Adrenal gland (tissue), 12 donors: ENCODE measurements around the gene ORAI3. TPM values are rescaled to one million over a fixed set of nuclear protein-coding genes. Genes with fewer than 3 reads are reported as not detected.

Experiments used
- DNase-seq, 7 donors: peaks; one replicate each; pipeline ENCODE4 v3.0.0-alpha.2; 2019 to 2020
- H3K27ac ChIP-seq, 5 donors: fragments of 200-600 bp; sonication (generic) in 4 of 5; 1 replicate in 3 of 5; 2 replicates in 2 of 5; pipeline versions ENCODE4 v1.5.1 to v1.8.0; 2016 to 2020; ENCODE audit warnings: mild to moderate bottlenecking in 1 of 5
- H3K27me3 ChIP-seq: fragments of 200-600 bp; 2 replicates; pipeline ENCODE4 v1.8.0; 2021
- H3K36me3 ChIP-seq, 2 donors: fragments of 200-600 bp; replicated peaks in 1 of 2; 1 replicate in 1 of 2; 2 replicates in 1 of 2; pipeline versions ENCODE4 v1.5.1 to v1.8.0; 2018 to 2022
- H3K4me1 ChIP-seq, 2 donors: fragments of 200-600 bp; replicated peaks in 1 of 2; 1 replicate in 1 of 2; 2 replicates in 1 of 2; pipeline versions ENCODE4 v1.5.1 to v1.8.0; 2018 to 2021
- H3K4me3 ChIP-seq, 4 donors: fragments of 200-600 bp; sonication (generic) in 3 of 4; one replicate each; pipeline ENCODE4 v1.5.1; 2016 to 2018
- H3K9me3 ChIP-seq, 3 donors: fragments of 200-600 bp; sonication (generic) in 1 of 3; replicated peaks in 1 of 3; 1 replicate in 2 of 3; 2 replicates in 1 of 3; pipeline versions ENCODE4 v1.5.1 to v1.8.0; 2016 to 2021
- CTCF ChIP-seq, 6 experiments: fragments of 450-650 bp in 4 of 6; fragments of 200-600 bp in 2 of 6; sonication (generic) in 1 of 6; IDR thresholded peaks; 1 replicate in 5 of 6; 2 replicates in 1 of 6; pipeline versions ENCODE4 v1.5.1 to v1.8.0; 2016 to 2021; ENCODE audit warnings: antibody characterized with exemption in 6 of 6, mild to moderate bottlenecking in 2 of 6, moderate library complexity in 1 of 6
- POLR2A ChIP-seq, 2 donors: fragments of 450-650 bp; IDR thresholded peaks; one replicate each; pipeline ENCODE4 v1.6.1; 2017; ENCODE audit warnings: antibody characterized with exemption in 2 of 2, mild to moderate bottlenecking in 2 of 2, moderate library complexity in 1 of 2
- WGBS, 4 donors: extraction: QIAGEN DNeasy Blood & Tissue Kit in 2 of 4; methylation state at CpG; one replicate each; pipeline versions ENCODE4 v1.1.5 to v1.1.7; 2013 to 2017; 5-methylcytosine and 5-hydroxymethylcytosine counted together
- intact Hi-C, 2 donors: fragments of 100-400 bp; cut with DNase I; formaldehyde crosslinking; loops; one replicate each; pipeline versions ENCODE4 v1.14.1 to v1.15.0; 2022 to 2023
- polyA plus RNA-seq, 3 donors: library from polyadenylated mRNA; stranded (reverse); fragments of 200-250 nt in 2 of 3; fragments of 350-450 nt in 1 of 3; fragmentation: Illumina TruSeq in 1 of 3; extraction: RNeasy Lipid Tissue Mini Kit (QIAGEN cat#74804) in 1 of 3; gene quantifications; one replicate each; pipeline ENCODE4 v1.2.3, GENCODE V29; 2013 to 2014
- total RNA-seq, 9 donors: library from RNA; depleted of rRNA in 4 of 9; stranded (reverse); fragments of >200 nt in 4 of 9; fragments of 120-200 nt in 1 of 9; fragmentation: NEBNext Ultra II Directional in 1 of 9; extraction: Animal tissue kit (Norgen Biotek cat#: 25700) in 1 of 9; gene quantifications; one replicate each; pipeline versions ENCODE4 v1.1.0 to v1.2.4, GENCODE V29; 2013 to 2023
- donor health status: healthy with polysubstance abuse.
- donor health status: Bipolar disorder and iron deficiency.
- donor health status: DM: yes; HTN: yes; CAD: no.
- donor health status: DM: no; HTN: no; CAD: no.
- donor health status: DM: no; HTN: no; CAD: no.
- donor health status: DM: yes; HTN: yes; CAD: no.

The ORAI3 gene
- total and polyA plus RNA-seq, 12 donors, result 19.5 to 101 (median 57.0) TPM

GRCh38 chr16:30987581-30988190 is 38.8 kb downstream of the ORAI3 start:
- no peak for DNase-seq
- no peak for TF ChIP-seq POLR2A (IDR thresholded peaks at IDR 0.05)
- no peak for TF ChIP-seq CTCF (IDR thresholded peaks at IDR 0.05)
- H3K27me3 ChIP-seq, result no peaks in the 10 kb centered on the region
- no peak overlapping the region for H3K27ac ChIP-seq
- peaks cover 9 to 13% of the 10 kb centered on the region in 2 donors for H3K4me1 ChIP-seq
- no peaks in the 10 kb centered on the region for H3K9me3 ChIP-seq
- WGBS, 4 donors, result 95 to 97% (median 95%) methylated on average over 17 to 30 of the region's 30 CpGs
- H3K4me3 ChIP-seq, result no peak overlapping the region
- intact Hi-C loops, result loop anchor here (5.0 to 10.0 kb wide), 7 partner anchors 55 to 877 kb away; partner anchors contain the start of genes FBXL19 (in 1 of the 2), PYCARD (in 1 of the 2) and ZNF843 (in 1 of the 2)
- peaks cover 0 to 22% of the 10 kb centered on the region in 2 donors for H3K36me3 ChIP-seq

GRCh38 chr16:30989469-30990047 is 40.7 kb downstream of the ORAI3 start:
- Histone ChIP-seq H3K36me3 (peaks cover 0 to 3% of the 10 kb centered on the region in 2 donors), H3K4me3 (no peak overlapping the region), H3K27me3 (no peaks in the 10 kb centered on the region), H3K27ac (no peak overlapping the region), H3K9me3 (no peaks in the 10 kb centered on the region), H3K4me1 (peaks cover 9 to 13% of the 10 kb centered on the region in 2 donors)
- no peak for TF ChIP-seq CTCF (IDR thresholded peaks at IDR 0.05)
- TF ChIP-seq POLR2A (IDR thresholded peaks at IDR 0.05), result no peak
- WGBS, 4 donors, result 83 to 86% (median 85%) methylated on average over 21 to 23 of the region's 23 CpGs
- no peak for DNase-seq
- intact Hi-C loops, result loop anchor here (5.0 to 10.0 kb wide), 7 partner anchors 53 to 875 kb away; partner anchors contain the start of genes FBXL19 (in 1 of the 2), PYCARD (in 1 of the 2) and ZNF843 (in 1 of the 2)

GRCh38 chr16:30990105-30990504 is 41.2 kb downstream of the ORAI3 start:
- no peaks in the 10 kb centered on the region for H3K36me3 ChIP-seq
- H3K4me1 ChIP-seq, result peaks cover 9 to 12% of the 10 kb centered on the region in 2 donors
- TF ChIP-seq CTCF (IDR thresholded peaks at IDR 0.05), result no peak
- TF ChIP-seq POLR2A (IDR thresholded peaks at IDR 0.05), result no peak
- no peaks in the 10 kb centered on the region for H3K9me3 ChIP-seq
- no peak for DNase-seq
- 58 to 88% (median 81%) methylated on average over 4 to 12 of the region's 12 CpGs for WGBS, 4 donors
- H3K4me3 ChIP-seq, result no peak overlapping the region
- no peak overlapping the region for H3K27ac ChIP-seq
- no peaks in the 10 kb centered on the region for H3K27me3 ChIP-seq
- intact Hi-C loops, result no loop called here

- DNase-seq, result no peak
- 40 to 79% (median 76%) methylated on average over 1 to 8 of the region's 8 CpGs for WGBS, 4 donors
- Histone ChIP-seq H3K27ac (no peak overlapping the region), H3K4me3 (no peak overlapping the region), H3K4me1 (peaks cover 0 to 2% of the 10 kb centered on the region in 2 donors), H3K27me3 (no peaks in the 10 kb centered on the region), H3K36me3 (no peaks in the 10 kb centered on the region), H3K9me3 (no peaks in the 10 kb centered on the region)
- no peak for TF ChIP-seq CTCF (IDR thresholded peaks at IDR 0.05)
- TF ChIP-seq POLR2A (IDR thresholded peaks at IDR 0.05), result no peak
- intact Hi-C loops, result no loop called here
Measured at GRCh38 chr16:30991052-30991451, 42.2 kb downstream of the ORAI3 start.
